GM18499 (cell line): Measurements from ENCODE around the gene TEDC1.
"Not testable (repeated sequence)": the region's sequence is repeated elsewhere in the genome, so short reads cannot be mapped to it uniquely, and the experiment has no call there.

ENCODE experiments used
- ATAC-seq: cut with Tn5 transposase; IDR thresholded peaks from one replicate; pipeline ENCODE4 v1.9.1; 2021; ENCODE audit warnings: moderate number of reproducible peaks; ENCODE audit not compliant: insufficient read depth, unreplicated experiment

TEDC1 gene

GRCh38 chr14:105533811-105534498 is 42.9 kb downstream of the TEDC1 start:
- ATAC-seq, result no peak

GRCh38 chr14:105534586-105534985 is 43.5 kb downstream of the TEDC1 start:
- no peak for ATAC-seq

- no peak for ATAC-seq
Measured at GRCh38 chr14:105536051-105536450, 45.0 kb downstream of the TEDC1 start.

DNA sequence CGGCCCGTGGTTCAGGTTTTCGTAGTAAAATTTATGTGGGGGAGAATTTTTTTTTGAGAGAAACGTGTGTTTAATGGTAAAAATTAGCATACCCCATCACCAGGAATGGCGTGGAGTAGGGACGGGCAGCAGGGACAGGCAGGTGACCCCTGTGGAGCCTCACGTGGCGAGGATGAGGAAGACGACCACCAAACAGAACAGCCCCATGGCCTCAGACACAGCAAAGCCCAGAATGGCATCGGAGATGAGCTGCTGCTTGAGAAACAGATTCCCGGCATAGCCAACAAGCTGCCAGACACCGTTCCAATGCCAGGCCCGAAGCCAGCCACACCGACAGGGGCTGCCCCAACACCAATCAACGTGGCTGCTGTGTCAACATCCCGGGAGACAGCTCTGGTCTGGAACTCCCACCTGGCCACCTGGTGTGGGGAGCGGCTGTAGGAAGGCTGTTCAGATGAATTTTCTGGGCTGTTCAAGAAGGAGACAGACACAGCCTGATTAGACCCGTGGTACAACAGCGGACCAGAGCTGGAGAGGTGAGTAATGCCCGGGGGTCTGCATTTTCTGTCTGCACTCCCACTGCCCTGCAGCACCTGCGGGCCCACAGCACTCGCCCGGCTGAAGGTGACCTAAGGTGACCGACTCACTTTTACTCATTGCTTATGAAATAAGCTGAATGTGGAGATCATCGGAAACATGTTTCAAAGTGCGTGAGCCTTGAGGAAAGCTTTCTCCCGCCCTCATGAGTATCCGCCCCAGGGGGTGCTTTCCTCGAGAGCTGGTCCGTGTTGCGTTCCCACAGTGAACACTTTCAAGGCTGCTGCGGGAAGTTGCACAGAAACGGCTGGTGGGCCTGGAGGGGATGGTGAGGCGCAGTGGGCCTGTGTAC is 45.9 kb downstream of the TEDC1 start:
- ATAC-seq, result no peak

DNA sequence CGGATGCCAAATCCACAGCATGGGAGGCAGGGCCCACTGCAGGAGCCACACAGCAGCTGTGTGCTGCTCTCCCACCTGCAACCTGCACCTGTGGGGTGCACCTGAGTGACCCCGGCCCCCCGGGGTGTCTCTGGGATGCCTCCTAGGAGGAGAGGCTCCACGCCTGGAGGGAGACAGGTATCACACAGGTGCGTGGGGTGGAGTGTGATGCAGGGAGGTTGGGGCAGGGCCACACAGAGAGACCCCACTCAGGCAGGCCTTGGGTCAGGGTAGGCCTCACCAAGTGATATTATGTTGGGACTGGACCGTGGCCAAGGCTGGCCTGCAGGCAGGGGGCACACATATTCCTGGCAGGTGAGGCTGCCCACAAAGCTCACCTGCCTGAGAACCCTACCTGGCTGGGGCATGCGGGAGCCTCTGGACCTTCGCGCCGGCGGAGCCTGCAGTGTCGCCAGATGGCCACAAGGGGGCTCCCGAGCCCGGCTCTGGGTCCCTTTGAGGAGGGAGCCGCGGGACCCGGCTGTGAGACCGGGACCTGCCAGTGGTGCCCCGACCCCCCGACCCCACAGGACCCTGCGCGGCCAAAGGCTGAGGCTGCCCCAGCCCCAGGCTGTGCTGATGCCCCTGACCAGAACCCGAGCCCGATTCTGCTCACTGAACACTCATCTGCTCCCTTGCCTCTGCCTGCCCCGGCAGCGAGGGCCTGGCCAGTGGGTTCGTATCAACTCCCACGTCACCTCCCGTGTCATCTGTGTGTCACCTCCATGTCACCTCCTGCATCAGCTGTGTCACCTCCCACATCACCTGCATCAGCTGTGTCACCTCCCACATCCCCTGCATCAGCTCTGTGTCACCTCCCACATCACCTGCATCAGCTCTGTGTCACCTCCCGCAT is 46.8 kb downstream of the TEDC1 start:
- no peak for ATAC-seq

DNA sequence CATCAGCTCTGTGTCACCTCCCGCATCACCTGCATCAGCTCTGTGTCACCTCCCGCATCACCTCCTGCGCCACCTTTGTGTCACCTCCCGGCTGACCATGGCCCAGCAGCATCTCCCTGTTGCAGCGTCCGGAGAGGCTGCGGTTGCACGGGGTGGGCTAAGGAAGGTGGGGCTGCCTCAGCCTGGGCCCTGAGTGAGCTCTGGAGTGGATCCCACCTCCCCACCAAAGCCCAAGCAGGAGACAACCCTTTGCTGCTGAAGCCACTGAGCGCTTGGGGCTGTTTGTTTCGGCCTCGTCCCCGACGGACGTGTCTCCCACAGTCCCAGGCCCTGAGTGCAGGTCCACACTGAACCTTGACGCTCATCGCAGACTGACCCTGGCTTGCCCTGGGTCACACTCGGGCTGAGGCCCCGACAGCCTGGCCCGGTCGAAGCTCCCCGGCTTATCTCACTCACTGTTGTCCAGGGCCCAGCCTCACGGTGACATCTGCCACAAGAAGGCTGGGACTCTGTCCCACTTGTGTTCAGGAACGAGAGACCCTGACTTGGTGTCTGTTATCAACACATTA is 47.5 kb downstream of the TEDC1 start:
- ATAC-seq, result no peak

DNA sequence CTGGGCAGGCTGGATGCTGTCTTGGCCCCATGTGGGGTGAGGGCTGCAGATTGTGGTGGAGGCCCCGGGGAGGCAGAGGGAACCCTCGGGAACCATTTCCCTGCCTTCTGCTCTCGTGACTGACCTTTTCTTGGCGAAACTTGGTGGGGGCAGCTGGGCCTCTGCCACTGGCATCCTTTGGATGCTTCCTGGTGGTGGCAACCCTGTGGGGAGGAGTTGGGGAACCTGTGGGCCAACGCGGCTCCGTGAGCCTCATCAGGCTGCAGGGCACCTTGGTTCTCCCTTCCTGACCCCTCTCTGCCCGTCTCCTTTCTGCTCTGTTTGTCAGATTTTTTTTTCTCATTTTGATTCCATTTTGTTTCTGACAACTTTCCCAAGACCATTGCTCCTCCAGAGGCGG is 49.8 kb downstream of the TEDC1 start:
- no peak for ATAC-seq

GRCh38 chr14:105541218-105541875 is 50.3 kb downstream of the TEDC1 start:
- ATAC-seq, result no peak

GRCh38 chr14:105545676-105546075 is 54.6 kb downstream of the TEDC1 start:
- ATAC-seq, result not testable (repeated sequence)

DNA sequence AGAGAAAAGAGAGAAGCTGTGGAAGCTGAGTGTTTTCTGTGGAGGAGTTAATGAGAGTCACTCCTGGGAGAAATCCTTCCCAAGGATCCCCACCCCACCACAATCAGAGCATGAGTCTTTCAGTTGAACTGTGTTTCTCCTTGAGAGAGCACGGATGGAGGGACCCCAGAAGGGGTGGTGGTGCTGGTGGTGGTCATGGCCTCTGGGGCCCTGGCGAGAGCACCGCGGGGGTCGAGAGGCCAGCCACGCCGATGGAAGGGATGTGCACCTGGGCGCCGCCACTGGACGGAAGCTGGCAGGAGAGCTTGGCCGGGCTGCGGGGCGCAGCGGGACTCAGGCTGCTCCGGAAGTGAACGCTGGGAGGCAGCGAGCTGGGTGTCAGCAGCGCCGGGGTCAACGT is 55.4 kb downstream of the TEDC1 start:
- ATAC-seq, result not testable (repeated sequence)

DNA sequence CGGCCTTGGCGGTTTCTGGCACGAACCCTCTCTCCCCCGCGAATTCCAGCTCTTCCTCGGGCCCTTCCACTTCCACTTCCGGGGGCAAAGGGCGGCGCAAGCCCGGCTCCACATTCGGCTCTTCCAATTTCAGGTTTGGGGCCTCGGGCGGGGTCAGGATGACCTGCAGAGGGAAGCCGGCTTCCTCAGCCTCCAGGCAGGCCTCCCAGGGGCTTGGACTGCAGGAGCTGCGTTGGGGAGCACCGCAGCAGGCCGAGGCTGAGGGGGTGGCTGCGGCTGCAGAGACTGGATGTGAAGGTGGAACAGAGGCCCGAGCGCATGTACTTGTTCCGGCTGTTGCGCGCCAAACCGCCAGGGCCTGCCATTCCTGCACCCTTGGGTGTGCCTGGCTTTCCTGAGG is 56.0 kb downstream of the TEDC1 start:
- not testable (repeated sequence) for ATAC-seq

DNA sequence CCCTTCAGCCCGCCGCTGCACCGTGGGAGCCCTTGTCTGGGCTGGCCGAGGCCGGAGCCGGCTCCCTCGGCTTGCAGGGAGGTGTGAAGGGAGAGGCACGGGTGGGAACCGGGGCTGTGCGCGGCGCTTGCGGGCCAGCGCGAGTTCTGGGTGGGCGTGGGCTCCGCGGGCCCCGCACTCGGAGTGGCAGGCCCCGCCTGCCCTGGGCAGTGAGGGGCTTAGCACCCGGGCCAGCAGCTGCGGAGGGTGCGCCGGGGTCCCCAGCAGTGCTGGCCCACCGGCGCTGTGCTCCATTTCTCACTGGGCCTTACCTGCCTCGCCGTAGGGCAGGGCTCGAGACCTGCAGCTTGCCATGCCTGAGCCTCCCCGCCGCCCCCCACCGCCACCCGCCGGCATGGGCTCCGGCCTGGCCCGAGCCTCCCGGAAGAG is 56.7 kb downstream of the TEDC1 start:
- ATAC-seq, result no peak
